HG02870 (cell line): ENCODE data around the gene ANGPTL2.

Experiments
- ATAC-seq: cut with Tn5 transposase; IDR thresholded peaks from one replicate; pipeline ENCODE4 v1.9.1; 2021; ENCODE audit warnings: mild to moderate bottlenecking, moderate library complexity; ENCODE audit not compliant: unreplicated experiment

Gene ANGPTL2

DNA sequence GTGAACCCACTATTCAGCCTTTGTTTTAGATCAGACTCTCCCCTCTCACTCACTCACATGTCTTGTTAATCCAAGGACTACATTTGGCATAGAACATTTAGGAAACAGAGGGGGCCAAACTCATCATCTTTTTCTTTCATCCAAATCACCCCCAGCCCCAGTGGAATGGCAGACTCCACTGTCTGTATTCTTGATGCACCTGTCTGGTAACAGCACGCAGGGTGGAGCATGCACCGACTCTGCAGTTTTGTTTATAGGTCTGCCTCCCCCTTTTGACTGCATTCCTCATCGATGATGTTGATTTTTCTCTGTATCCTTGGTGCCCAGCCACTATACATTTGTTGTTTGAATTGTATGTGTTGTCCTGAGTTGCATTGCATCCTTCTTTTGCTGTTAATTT lies 66.0 kb downstream of the ANGPTL2 start:
- ATAC-seq, result no peak

DNA sequence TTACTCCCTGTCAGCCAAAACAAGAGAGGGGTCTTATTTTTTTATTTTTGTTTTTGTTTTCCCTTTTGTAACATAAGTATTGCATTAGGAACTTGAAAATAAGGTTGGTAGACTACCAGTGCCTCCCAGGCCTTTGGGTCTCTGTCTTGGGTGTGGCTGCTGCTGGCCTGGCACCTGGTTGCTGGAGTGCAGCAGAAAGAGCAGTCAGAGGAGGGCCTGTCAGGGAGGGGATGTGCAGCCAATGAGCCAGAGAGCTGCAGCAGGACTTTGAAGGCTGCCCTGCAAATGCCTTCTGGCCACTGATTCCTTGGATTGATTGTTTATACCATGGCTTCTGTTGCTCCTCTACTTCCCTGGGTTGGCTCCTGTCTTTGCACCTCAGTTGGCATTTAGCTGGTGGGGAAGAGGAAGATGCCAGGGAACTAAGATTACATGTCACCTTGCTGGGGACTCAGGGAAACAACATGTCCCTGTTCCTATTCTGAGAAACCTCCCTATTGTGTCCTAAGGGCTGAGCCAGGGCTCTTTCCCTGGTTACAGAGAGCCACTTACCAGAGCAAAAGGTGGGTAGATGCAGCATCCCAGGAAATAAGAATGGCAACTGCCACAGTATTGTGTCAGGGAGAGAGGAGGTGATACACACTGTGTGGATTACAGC lies 66.6 kb downstream of the ANGPTL2 start:
- ATAC-seq, result no peak

DNA sequence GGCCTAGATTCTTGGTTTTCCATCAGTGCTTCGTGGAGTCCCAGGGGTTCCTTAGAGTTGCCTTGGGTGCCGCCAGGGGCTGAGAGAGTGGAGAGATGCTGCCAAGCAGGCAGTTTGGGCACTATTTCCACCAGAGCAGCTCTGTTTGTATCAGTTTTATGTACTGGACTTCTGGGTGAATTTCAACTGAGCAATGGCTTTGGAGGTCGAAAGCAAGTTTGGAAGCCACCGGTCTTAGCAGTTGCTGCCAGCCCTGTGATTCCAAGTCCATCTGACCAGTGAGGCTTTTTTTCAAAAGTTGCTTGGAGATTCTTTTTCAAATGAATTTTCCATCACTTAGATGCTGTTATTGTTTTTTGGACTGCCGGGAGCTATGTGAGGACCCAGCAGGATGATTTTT lies 68.5 kb downstream of the ANGPTL2 start:
- no peak for ATAC-seq

DNA sequence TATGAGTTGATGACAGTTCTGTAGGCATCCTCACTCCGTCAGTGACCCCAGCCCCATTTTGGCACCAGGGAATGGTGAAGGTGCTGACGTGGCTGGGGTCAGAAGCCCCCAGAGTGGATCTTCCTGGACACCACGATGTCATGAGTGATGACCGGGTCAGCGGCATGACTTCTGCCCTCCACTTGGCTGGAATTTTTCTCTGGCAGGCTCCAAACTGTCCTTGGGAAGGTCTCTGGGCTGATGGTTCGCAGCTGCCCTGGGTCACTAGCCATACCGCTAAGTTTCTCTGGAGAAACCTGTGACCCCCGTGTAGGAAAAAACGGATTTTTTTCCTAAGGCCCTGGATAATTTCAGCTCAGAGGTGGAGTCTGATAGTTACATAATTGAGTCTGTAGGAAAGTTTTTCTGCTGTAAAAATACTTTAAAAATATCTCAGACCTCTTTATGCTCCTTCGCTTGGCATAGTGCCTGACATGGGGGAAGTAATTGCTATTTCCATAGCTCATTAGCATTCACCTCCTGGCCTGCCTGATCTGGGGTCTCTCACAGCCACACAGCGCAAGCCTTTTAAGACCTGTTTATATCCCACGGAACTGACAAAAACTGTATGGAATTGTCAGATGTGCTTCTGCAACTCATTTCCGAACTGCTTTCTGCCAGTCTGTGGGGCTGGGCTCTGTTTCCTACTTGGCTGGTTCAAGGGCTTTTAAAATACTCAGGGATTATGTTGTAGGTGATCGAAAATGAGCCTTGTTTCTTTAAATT lies 69.2 kb downstream of the ANGPTL2 start:
- ATAC-seq, result no peak

DNA sequence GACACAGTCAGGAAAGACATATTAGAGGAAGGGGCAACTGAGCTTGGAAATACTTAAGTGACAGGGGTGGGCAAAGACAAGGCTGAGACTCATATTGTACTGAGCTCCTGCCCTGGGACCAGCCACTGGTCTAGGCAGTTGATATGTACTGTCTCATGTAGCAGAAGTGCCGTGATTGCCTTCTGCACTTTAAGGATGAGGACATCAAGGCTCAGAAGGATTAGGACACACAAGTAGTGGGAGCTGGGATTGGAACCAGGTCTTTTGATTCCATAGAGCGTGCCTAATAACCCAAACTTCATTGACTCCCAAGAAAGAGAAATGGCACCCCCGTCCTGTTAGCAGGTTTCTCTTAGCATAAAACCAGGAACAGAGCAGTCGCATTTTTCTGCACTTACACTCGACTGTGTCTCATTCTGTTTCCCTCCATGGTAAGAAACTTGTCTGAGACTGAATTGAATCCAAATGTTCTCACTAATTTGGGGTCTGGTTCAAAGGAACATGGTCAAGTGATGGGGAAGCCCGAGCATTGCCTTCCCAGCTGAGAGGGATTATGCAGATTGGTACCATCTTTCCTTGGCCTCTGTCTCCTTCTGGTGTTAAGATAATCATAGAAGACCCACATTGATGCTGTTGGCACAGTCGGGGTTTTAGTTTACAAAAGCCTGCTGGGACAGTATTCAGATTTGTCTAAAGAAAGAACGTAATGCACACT lies 70.4 kb downstream of the ANGPTL2 start:
- ATAC-seq, result no peak

DNA sequence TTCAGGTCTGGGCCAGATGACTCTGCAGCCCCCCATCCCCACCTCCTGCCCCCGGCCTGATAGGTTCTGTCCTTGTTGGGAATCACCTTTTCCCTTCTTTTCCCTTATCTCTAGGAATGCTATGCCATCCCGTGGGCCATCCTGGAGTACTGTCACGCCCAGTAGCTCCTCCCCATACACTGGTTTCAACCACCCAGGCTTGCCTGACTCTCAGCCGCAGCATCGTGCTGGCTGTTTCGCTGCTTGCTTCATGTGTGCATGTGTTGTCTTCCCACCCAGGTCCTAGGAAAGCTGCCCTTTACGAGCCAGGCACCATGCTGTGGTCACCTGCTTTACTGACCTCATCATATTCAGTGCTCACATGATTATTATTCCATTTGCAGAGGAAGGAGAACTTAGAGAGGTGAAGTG lies 71.8 kb downstream of the ANGPTL2 start:
- no peak for ATAC-seq

DNA sequence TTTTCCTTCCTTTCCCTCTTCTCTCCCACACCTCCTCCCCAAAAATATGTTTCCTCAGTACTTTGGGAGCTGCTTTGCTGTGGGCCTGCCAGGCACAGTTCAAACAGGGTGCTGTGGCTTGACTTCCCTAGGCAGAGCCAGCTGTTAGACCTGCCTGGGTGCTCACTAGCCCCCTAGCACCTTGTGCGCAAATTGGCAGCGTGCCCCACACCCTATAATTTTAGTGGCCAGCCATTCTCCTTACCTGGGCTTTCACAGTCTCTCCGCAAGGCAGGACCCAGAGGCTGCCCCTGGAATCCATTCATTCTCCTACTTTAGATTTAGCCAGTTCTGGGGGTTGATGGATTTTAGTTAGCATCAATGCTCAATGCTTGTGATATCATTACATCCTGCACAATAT lies 72.3 kb downstream of the ANGPTL2 start:
- no peak for ATAC-seq

DNA sequence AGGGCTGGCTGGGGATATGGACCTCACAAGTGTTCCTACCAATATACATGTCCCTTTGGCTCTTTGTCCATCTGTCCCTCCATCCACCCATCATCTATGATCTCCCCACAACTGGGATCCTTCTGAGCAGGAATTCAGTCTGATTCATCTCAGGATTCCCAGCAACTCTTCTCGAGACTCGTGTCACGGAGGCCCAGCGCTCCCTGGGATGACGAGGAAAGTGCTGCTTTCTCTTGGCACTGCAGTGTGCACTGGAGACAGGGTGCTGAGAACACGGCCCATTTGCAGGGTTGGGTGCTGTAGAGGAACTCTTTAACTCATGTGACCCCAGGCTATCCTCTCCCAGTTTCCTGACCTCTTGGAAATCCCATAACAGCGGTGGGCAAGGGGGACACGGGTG lies 72.9 kb downstream of the ANGPTL2 start:
- ATAC-seq, result no peak

DNA sequence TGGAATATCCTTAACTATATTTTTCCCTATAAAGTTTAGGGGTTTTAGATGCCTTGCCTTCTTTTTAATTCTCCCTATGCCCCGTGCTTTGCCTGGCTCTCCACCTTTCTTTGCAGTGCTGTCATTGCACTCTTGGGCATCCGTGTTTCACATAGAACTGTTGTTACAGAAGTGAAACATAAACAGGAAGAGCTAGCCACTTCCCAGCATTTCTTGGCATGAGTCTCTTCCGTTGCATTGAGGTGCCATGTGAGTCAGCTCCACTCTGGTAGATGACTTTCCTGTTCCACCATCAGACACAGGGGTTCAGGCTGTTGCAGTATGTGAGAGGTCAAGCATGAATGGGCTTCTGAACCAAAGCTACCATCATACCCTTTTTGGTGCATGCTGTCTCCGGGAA lies 73.4 kb downstream of the ANGPTL2 start:
- no peak for ATAC-seq

DNA sequence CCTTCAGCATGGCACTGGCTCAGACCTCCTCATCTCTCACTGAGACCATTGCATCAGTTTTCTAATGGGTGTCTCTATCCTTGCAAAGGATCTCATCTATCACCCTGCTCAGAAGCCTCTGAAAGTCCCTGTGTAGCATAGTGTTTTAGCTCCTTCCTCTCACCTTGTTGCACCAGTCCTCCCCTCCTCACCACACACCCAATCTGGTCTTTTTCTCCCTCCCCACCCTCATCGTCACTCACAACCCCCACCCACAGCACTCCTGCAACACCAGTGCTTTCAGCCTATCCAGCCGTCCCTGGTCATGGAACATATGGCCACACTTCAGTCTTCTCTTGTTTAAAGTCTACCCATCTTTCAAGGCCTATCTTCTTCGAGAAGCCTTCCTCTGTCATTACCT lies 74.5 kb downstream of the ANGPTL2 start:
- ATAC-seq, result no peak

DNA sequence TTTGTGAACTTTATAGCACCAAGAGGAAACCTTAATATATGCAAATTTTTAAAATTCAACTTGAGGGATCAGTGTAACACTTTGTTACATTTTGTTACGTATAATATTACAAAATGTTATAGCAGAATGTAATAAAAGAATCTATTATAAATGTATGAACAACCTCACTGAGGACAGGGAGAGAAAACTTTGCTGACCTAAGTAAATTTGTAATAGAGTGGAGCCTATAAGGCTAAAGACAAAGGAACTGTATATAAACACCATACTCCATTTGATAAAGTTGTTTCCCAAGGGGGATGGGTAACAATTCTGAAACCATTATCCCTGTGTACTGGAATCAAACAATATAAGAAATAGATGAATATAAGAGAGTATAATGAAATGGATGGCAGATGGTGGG lies 77.3 kb downstream of the ANGPTL2 start:
- ATAC-seq, result no peak

DNA sequence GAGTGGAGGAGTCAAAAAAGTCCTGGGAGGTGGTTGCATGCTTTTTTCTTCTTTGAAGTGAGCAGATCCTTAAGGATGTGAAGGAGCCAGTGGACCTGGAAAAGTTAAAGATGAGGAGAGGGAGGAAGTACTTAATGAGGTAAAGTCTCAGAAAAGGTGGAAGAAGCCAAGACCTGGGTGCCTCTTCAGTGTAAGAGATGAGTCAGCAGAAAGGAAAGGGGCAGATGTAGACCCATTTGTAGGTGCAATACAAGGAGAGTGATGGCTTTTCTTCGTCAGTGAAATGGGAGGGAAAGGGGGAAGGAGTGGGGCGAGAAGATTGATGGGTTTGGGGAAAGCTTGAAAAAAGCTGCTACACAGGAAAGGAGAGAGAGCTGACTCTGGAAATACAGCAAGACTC lies 82.9 kb downstream of the ANGPTL2 start:
- ATAC-seq, result no peak

DNA sequence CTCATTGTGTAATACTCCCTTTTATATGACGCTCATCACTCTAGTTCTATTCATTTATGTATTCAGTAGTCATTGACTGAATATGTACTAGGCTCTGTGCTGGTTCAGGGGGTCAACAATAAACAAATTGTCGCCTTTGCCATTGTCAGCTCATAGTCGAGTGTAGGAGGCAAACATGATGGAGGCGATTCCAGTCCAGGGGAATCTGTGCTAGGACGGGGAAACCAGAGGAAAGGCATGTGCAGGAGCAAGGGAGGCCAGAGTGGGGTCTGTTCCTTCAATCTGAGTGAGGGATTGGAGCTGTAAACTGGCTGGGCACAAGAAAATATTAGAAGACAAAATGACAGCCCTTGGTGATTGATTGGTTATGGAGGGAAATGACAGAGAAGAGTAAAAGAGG lies 83.9 kb downstream of the ANGPTL2 start:
- no peak for ATAC-seq
